ENCODE data around the gene PEG3.

The PEG3 gene

DNA sequence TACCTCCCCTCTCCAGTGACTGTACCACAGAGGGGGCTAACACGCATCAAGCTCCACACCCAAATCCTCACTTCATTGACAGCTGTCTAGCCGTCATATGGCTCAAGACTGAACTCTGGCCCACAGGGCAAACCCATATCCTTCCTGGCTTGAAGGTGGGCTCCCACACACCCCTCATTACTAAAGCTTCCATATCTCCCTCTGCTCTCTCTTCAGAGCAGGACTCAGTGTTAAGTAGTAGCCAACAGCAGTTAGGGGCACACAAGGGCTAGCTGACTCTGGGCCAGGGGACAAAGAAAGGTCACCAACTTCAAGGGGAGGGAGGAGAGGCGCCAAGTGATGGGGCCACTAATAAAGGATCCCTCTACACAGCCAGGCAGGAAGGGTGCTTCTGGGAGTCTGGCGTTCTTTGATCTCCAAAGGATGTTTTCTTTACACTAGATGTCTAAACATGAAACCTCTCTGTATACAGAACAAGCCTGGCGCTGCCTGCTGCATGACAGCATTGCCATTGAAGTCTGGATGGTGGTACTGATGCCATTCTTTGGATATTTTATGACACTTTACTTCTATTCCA lies 8.1 kb downstream of the PEG3 start:
- TF ChIP-seq, protein P1, sequence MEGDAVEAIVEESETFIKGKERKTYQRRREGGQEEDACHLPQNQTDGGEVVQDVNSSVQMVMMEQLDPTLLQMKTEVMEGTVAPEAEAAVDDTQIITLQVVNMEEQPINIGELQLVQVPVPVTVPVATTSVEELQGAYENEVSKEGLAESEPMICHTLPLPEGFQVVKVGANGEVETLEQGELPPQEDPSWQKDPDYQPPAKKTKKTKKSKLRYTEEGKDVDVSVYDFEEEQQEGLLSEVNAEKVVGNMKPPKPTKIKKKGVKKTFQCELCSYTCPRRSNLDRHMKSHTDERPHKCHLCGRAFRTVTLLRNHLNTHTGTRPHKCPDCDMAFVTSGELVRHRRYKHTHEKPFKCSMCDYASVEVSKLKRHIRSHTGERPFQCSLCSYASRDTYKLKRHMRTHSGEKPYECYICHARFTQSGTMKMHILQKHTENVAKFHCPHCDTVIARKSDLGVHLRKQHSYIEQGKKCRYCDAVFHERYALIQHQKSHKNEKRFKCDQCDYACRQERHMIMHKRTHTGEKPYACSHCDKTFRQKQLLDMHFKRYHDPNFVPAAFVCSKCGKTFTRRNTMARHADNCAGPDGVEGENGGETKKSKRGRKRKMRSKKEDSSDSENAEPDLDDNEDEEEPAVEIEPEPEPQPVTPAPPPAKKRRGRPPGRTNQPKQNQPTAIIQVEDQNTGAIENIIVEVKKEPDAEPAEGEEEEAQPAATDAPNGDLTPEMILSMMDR (IDR thresholded peaks at IDR 0.05; ENCODE audit: poor library complexity, severe bottlenecking): no peak
- Histone ChIP-seq H3K4me1 (ENCODE audit: insufficient read depth, poor library complexity, severe bottlenecking) (no peaks in the 10 kb centered on the region), H3K27me3 (ENCODE audit: insufficient read depth, poor library complexity, severe bottlenecking) (no peaks in the 10 kb centered on the region), H3K9me3 (ENCODE audit: severe bottlenecking) (peaks cover 6% of the 10 kb centered on the region), H3K36me3 (ENCODE audit: low read depth) (no peaks in the 10 kb centered on the region), H3K27ac (ENCODE audit: poor library complexity, severe bottlenecking) (no peak overlapping the region), H3K4me3 (ENCODE audit: severe bottlenecking) (no peak overlapping the region)
- DNase-seq (ENCODE audit: low spot score) (no peak), ATAC-seq (ENCODE audit: low read depth) (no peak)

DNA sequence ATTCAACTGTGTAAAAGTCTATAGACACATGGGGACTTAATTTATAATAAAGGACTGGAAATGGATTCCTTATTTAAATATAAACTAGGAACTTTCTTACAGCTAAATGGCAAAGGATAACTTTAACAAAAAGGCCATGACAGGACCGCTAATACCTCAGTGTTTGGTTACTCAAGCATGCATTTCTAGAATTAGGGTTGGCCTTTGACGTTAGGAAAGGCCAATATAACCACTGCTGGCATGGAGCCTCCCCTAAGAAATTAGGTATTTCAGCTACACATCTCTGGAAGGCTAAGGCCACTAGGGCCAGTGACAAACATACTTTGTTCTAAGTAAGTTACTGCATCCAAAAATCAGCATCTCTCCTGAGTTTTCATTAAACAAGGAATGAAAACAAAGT lies 9.3 kb downstream of the PEG3 start:
- Histone ChIP-seq H3K9me3 (ENCODE audit: severe bottlenecking) (no peaks in the 10 kb centered on the region), H3K27me3 (ENCODE audit: insufficient read depth, poor library complexity, severe bottlenecking) (no peaks in the 10 kb centered on the region), H3K4me3 (ENCODE audit: severe bottlenecking) (no peak overlapping the region), H3K4me1 (ENCODE audit: insufficient read depth, poor library complexity, severe bottlenecking) (no peaks in the 10 kb centered on the region), H3K27ac (ENCODE audit: poor library complexity, severe bottlenecking) (no peak overlapping the region), H3K36me3 (ENCODE audit: low read depth) (no peaks in the 10 kb centered on the region)
- ATAC-seq (ENCODE audit: low read depth) (no peak), DNase-seq (ENCODE audit: low spot score) (no peak)
- TF ChIP-seq, protein P1 (IDR thresholded peaks at IDR 0.05; ENCODE audit: poor library complexity, severe bottlenecking): no peak

DNA sequence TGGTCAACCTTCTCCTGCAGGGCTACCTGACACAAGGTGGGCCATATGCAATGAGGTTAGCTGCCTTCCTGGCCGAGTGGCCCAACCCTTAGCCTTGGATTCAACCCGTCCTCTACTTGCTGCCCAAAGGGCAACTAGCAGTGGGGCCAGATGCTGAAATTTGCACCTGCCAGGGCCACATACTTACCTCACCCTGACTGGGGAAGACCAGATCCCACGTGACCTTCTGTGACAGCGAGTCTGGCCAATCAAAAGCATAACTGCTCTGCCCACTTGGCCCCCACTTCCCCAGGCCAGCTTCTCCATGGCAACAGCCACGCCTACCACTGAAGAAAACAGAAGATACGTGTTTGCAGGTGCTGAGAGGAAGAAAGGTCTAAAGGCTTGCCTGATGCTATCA lies 10.9 kb downstream of the PEG3 start:
- no peak for DNase-seq (ENCODE audit: low spot score)
- no peaks in the 10 kb centered on the region for H3K9me3 ChIP-seq (ENCODE audit: severe bottlenecking)
- H3K36me3 ChIP-seq (ENCODE audit: low read depth): no peaks in the 10 kb centered on the region
- no peak overlapping the region for H3K4me3 ChIP-seq (ENCODE audit: severe bottlenecking)
- H3K4me1 ChIP-seq (ENCODE audit: insufficient read depth, poor library complexity, severe bottlenecking): no peaks in the 10 kb centered on the region
- TF ChIP-seq, protein P1 (IDR thresholded peaks at IDR 0.05; ENCODE audit: poor library complexity, severe bottlenecking): no peak
- no peak overlapping the region for H3K27ac ChIP-seq (ENCODE audit: poor library complexity, severe bottlenecking)
- H3K27me3 ChIP-seq (ENCODE audit: insufficient read depth, poor library complexity, severe bottlenecking): no peaks in the 10 kb centered on the region
- ATAC-seq (ENCODE audit: low read depth): no peak

DNA sequence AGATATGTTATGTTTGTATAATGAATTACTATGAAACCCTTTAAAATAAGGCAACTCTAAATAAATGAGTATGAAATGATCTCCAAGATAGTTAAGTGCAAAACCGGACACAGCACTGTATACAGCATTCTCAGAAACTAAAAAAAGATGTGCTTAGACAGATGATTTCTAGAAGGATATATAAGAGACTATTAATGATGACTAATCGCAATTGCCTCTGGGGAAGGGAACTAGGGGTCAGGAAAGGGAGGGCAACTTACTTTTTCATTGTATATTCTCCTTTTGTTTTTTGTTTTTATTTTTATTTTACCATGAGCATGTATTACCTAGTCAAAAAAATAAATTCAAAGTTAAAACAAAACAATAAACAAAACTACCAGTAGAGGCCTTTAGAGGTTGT lies 12.8 kb downstream of the PEG3 start:
- DNase-seq (ENCODE audit: low spot score) (no peak), ATAC-seq (ENCODE audit: low read depth) (no peak)
- H3K9me3 ChIP-seq (ENCODE audit: severe bottlenecking): no peaks in the 10 kb centered on the region
- H3K27ac ChIP-seq (ENCODE audit: poor library complexity, severe bottlenecking): no peak overlapping the region
- H3K4me1 ChIP-seq (ENCODE audit: insufficient read depth, poor library complexity, severe bottlenecking): no peaks in the 10 kb centered on the region
- H3K36me3 ChIP-seq (ENCODE audit: low read depth): no peaks in the 10 kb centered on the region
- H3K27me3 ChIP-seq (ENCODE audit: insufficient read depth, poor library complexity, severe bottlenecking): no peaks in the 10 kb centered on the region
- no peak overlapping the region for H3K4me3 ChIP-seq (ENCODE audit: severe bottlenecking)
- TF ChIP-seq, protein P1 (IDR thresholded peaks at IDR 0.05; ENCODE audit: poor library complexity, severe bottlenecking): no peak

DNA sequence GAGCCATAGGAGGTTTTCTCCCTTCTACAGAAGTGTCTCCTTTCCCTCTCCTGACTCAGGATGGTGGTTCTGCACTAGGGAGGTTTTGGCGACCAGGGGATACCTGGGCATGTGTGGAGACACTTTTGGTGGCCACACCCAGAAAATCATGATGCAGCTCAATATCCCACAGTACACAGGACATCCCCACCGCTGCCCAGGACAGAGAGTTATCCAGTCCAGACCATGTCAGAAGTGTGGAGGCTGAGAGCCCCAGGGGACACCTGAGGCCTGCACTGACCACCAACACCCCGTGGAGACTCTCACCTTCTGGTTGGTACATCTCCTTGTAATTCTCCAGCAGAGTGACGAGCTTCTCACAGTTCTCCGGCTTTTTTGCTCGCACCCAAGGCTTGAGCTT lies 16.6 kb downstream of the PEG3 start:
- no peaks in the 10 kb centered on the region for H3K27me3 ChIP-seq (ENCODE audit: insufficient read depth, poor library complexity, severe bottlenecking)
- TF ChIP-seq, protein P1 (IDR thresholded peaks at IDR 0.05; ENCODE audit: poor library complexity, severe bottlenecking): no peak
- DNase-seq (ENCODE audit: low spot score) (no peak), ATAC-seq (ENCODE audit: low read depth) (no peak)
- H3K4me1 ChIP-seq (ENCODE audit: insufficient read depth, poor library complexity, severe bottlenecking): no peaks in the 10 kb centered on the region
- no peak overlapping the region for H3K27ac ChIP-seq (ENCODE audit: poor library complexity, severe bottlenecking)
- no peaks in the 10 kb centered on the region for H3K36me3 ChIP-seq (ENCODE audit: low read depth)
- no peaks in the 10 kb centered on the region for H3K9me3 ChIP-seq (ENCODE audit: severe bottlenecking)
- H3K4me3 ChIP-seq (ENCODE audit: severe bottlenecking): no peak overlapping the region
